SK-N-DZ (cell line): Measurements from ENCODE around the gene CDKN2B-AS1. TPM values are rescaled to one million over a fixed set of nuclear protein-coding genes. Genes with fewer than 3 reads are reported as not detected.
"Not testable (repeated sequence)": the region's sequence is repeated elsewhere in the genome, so short reads cannot be mapped to it uniquely, and the experiment has no call there.

ENCODE experiments used
- DNase-seq: peaks from one replicate; pipeline ENCODE4 v3.0.0-alpha.2; 2015; ENCODE audit warnings: low spot score
- polyA plus RNA-seq, 2 experiments: library from polyadenylated mRNA; depleted of rRNA; stranded (reverse); fragments of >200 nt; gene quantifications; 2 replicates each; pipeline ENCODE4 v1.2.3, GENCODE V29; 2014

Gene CDKN2B-AS1
- polyA plus RNA-seq (2014; cell fraction: cytosol; rRNA removed) = 1.1 and 1.6 TPM in 2 replicates
- 1.6 and 4.5 TPM in 2 replicates for polyA plus RNA-seq (2014; cell fraction: nucleus; rRNA removed)

DNA sequence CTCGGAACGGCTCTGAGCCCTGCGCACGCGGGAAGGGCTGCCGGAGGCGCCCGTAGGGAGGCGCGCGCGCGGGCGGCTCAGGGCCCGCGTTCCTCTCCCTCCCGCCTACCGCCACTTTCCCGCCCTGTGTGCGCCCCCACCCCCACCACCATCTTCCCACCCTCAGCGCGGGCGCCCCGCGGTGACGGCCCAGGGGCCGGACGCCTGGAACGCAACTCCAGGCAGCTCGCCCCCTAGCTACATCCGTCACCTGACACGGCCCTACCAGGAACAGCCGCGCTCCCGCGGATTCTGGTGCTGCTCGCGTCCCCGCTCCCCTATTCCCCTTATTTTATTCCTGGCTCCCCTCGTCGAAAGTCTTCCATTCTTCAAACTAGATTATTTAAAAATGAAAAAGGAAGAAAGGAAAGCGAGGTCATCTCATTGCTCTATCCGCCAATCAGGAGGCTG, at the start of gene CDKN2B-AS1:
TSS of gene CDKN2B-AS1 (plus strand) at position 236 of the 450 bp plus-strand sequence.
- DNase-seq = peak; percentile 58

DNA sequence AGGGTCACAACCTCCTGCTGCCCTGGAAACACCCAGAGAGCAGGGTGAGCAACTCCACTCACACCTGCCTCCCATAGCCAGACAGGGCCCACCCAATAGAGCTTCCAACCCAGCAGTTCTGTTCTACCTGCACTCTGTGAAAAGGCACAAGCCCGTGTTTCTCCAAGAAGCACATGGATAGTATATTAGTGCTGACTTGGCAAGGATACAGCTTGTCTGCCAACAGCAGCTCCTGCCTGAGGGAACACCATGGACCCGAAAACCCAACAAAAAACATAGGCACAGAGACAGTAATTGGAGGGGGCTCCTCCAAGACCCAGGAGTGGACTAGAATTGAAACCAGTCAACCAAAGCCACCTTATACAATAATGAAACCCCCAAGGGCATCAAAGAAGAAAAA, 49.0 kb upstream of the CDKN2B-AS1 start:
- no peak for DNase-seq

DNA sequence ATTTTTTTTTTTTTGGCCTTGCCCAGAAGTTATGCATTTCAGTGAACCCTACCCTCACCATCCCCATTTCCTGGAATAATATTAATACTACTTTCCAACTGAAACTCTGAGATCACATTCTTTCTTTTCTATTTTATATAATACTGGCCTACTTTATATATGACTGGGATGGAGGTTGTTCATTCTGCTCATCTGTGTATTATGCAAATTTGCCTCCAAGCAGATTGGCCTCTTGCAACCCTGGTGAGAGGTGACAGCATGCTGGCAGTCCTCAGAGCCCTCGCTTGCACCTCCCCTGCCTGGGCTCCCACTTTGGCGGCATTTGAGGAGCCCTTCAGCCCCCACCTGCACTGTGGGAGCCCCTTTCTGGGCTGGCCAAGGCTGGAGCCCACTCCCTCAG, 35.8 kb upstream of the CDKN2B-AS1 start:
- DNase-seq = no peak

DNA sequence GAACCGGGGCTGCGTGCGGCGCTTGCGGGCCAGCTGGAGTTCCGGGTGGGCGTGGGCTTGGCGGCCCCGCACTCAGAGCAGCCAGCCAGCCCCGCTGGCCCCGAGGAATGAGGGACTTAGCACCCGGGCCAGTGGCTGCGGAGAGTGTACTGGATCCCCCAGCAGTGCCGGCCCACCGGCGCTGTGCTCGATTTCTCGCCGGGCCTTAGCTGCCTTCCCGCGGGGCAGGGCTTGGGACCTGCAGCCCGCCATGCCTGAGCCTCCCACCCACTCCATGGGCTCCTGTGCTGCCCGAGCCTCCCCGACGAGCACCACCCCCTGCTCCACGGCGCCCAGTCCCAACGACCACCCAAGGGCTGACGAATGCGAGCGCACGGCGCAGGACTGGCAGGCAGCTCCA, 35.3 kb upstream of the CDKN2B-AS1 start:
- not testable (repeated sequence) for DNase-seq

DNA sequence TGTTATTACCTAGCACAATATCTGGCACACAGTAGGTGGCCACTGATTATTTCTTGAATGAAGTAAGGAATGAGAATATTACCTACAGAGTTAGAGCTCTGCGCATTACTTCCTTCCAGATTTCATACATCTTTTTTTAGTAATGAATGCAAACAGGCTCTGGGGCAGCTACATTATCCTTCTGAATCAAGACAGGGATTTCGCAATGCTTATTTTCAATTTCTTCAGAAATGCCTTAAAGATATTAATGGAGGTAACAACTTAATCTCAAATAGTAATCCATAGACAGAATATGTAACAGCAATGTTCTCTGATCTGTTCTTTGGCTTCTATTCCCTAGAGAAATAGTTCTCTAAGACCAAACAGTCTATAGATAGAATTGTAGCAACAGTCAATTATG, 33.0 kb upstream of the CDKN2B-AS1 start:
- DNase-seq = no peak

DNA sequence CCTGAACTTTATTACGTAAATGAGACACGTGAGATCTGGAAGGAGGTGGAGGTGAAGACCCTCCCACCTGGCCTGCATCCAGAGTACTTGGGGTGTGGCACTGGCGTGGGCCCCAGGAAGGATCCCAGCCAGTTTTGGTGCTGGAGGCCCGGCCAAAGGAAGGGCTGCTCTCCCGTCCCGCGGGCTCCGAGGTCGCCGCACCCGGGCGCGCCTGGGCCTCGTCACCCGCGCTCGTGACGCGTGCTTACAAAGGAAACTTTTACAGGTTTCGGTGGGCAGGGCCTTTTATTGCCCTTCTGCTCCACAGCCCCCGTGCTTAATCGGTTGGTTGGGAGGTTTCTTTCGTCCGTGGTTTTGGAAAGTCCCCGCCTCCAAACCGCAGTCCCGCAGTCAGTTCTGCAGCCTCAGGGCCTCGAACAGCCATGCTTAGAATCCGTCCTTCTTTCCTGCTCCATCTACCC, 29.6 kb upstream of the CDKN2B-AS1 start:
- DNase-seq = no peak

DNA sequence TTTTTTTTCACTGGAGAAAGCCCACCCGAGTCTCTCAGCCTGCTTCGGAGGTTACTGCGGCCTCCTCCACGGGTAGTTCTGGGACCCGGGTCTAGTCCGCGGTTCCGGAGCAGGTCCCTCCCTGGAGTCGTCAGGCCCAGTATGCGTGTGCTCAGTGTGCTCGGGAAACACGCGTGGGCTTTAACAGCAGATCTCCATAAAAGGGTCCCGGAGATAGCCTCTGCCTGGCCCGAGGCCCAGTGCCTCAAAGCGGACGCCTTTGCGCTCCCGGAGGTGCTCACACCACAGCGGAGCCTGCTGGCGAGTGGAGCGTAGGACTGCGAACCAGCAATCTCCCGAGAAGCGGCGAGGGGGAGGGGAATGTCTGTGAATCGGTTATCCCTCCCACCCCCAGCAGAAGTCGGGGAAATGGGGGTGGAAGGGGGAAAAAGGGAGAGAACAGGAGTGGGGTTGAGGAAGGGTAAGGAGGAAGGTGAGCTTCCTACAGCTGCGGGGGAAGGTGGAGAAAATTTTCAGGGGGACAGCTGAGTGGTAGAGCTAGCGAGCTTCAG, 29.1 kb upstream of the CDKN2B-AS1 start:
- DNase-seq = no peak

- DNase-seq = no peak
Observed at GRCh38 chr9:21966140-21966851, 28.3 kb upstream of the CDKN2B-AS1 start.

- no peak for DNase-seq
Observed at GRCh38 chr9:21967169-21967568, 27.4 kb upstream of the CDKN2B-AS1 start.

GRCh38 chr9:21967702-21968101, 26.9 kb upstream of the CDKN2B-AS1 start:
- no peak for DNase-seq

DNA sequence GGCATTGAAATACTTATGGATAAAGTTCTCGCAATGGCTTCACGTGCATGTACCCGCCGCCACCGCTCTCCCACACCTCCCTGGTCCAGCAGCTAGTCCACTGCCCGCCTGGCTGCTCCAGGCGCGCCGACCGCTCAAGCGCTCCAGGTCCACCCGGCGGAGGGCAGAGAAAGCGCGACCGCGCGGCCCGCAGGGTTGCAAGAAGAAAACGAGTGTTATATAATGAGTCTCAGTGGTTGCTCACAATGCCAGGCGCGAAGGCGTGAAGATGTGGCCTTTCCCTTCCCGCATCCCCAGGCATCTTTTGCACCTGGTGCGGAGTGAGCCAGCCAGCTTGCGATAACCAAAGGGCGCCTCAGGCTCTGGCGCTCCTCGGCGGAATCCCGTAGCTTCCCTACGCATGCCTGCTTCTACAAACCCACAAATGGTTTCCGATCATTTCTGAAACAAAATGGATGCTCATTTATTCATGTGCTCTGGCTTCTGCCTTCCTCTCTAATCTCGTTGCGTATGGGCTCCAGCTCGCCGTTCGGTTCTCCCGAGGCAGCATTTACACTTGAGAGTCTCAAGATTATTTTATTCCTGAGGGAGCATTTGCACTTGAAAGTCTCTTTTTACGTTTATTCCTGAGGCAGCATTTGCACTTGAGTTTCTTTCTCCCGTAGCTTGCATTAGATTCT, 26.1 kb upstream of the CDKN2B-AS1 start:
- DNase-seq = no peak

DNA sequence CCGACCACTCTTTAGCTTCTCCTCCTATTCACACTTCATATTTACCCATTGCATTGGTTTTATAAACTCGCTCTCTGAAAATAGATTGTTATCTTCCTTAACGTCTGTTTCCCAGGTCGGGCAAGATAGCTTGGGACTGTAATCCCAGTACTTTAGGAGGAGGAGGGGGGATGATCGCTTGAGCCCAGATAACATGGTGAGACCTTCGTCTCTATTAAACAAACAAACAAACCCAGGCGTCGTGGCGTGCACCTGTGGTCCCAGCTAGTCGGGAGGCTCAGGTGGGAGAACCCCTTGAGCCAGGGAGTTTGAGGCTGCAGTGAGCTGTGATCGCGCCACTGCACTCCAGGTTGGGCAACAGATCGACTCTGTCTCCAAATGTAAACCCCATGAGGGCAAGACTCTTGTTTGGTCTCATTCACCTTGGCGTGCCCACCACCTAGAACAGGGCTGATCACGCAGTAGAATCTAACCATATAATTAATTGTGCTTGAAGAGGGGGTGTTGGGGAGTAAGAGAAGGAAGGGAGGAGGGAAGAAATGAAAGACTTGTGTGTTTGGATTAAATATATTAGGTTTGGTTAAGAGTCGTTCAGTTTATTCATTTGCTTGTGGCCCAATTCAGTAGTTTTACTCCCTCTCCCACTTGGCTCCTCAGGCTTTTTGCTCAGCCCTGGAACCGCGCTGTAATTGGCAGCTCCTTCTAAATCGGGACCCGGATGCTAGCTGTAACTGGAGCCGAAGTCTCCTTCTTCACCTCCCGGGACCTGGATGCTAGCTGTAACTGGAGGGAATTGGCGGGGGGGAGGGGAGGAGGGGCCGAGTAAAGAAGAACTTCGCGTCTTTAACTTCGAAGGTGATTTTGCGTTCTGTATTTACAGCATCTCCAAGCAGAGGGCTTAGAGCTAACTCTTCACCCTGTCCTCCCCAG, 25.3 kb upstream of the CDKN2B-AS1 start:
- DNase-seq = no peak

GRCh38 chr9:21969951-21970799, 24.4 kb upstream of the CDKN2B-AS1 start:
- DNase-seq = no peak

- no peak for DNase-seq
Observed at GRCh38 chr9:21970800-21971640, 23.6 kb upstream of the CDKN2B-AS1 start.

GRCh38 chr9:21972361-21972760, 22.2 kb upstream of the CDKN2B-AS1 start:
- no peak for DNase-seq

- DNase-seq = no peak
Observed at GRCh38 chr9:21974343-21974721, 20.3 kb upstream of the CDKN2B-AS1 start.

- DNase-seq = peak; percentile 30
Observed at GRCh38 chr9:21974722-21975409, 19.7 kb upstream of the CDKN2B-AS1 start.

- no peak for DNase-seq
Observed at GRCh38 chr9:21976334-21976875, 18.2 kb upstream of the CDKN2B-AS1 start.

DNA sequence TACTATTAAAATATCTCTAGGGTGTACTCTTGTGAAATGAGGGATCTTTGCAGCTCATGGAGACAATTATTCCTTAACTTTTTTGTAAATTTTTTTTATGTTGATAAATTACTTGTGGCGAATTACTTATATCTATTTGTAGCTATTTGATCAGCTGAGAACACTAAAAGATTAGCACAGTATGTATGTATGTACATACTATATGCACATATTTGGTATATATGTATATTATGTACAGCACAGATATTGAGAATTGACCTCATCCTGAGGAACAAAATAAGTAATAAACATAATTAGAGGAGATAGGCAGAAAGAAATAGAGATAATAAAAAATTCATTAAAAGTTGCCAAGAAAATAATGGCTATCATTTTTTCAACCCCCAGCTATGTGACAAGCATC, 12.2 kb upstream of the CDKN2B-AS1 start:
- DNase-seq = no peak
